Sigmoid colon (tissue), 7 donors: ENCODE measurements around the gene SUSD1. TPM values are rescaled to one million over a fixed set of nuclear protein-coding genes. Genes with fewer than 3 reads are reported as not detected.

Experiments
- DNase-seq: peaks from one replicate; pipeline ENCODE4 v3.0.0-alpha.2; 2019
- H3K27ac ChIP-seq, 4 donors: fragments of 200-600 bp; sonication (generic); one replicate each; pipeline ENCODE4 v1.5.1; 2016 to 2019; ENCODE audit warnings: mild to moderate bottlenecking in 1 of 4
- H3K27me3 ChIP-seq, 3 donors: fragments of 200-600 bp; sonication (generic); one replicate each; pipeline ENCODE4 v1.5.1; 2019; ENCODE audit warnings: mild to moderate bottlenecking in 1 of 3
- H3K36me3 ChIP-seq, 4 donors: fragments of 200-600 bp; sonication (generic); one replicate each; pipeline ENCODE4 v1.5.1; 2016 to 2019
- H3K4me1 ChIP-seq, 4 donors: fragments of 200-600 bp; sonication (generic); one replicate each; pipeline ENCODE4 v1.5.1; 2017 to 2019
- H3K4me3 ChIP-seq, 4 donors: fragments of 200-600 bp; sonication (generic); one replicate each; pipeline ENCODE4 v1.5.1; 2017 to 2019; ENCODE audit warnings: mild to moderate bottlenecking in 2 of 4, moderate library complexity in 1 of 4
- H3K9me3 ChIP-seq, 4 donors: fragments of 200-600 bp in 3 of 4; sonication (generic) in 3 of 4; one replicate each; pipeline versions ENCODE4 v1.5.1 to v1.6.1; 2013 to 2019
- CTCF ChIP-seq, 4 experiments: fragments of 450-650 bp in 3 of 4; fragments of 200-600 bp in 1 of 4; IDR thresholded peaks; one replicate each; pipeline ENCODE4 v1.5.1; 2016 to 2019; ENCODE audit warnings: antibody characterized with exemption in 4 of 4, mild to moderate bottlenecking in 3 of 4, moderate library complexity in 2 of 4
- EP300 ChIP-seq, 4 donors: sonication (generic); formaldehyde crosslinking; IDR thresholded peaks; one replicate each; pipeline ENCODE4 v1.6.1; 2017; ENCODE audit warnings: antibody characterized with exemption in 4 of 4
- POLR2A ChIP-seq, 2 donors: fragments of 450-650 bp; IDR thresholded peaks; one replicate each; pipeline ENCODE4 v1.6.1; 2016; ENCODE audit warnings: antibody characterized with exemption in 2 of 2, mild to moderate bottlenecking in 2 of 2, moderate library complexity in 2 of 2
- POLR2AphosphoS5 ChIP-seq, 4 donors: sonication (generic); formaldehyde crosslinking; IDR thresholded peaks; one replicate each; pipeline ENCODE4 v1.6.1; 2017; ENCODE audit warnings: antibody characterized with exemption in 4 of 4
- WGBS, 2 donors: extraction: QIAGEN DNeasy Blood & Tissue Kit; methylation state at CpG; one replicate each; pipeline ENCODE4 v1.1.7; 2013; 5-methylcytosine and 5-hydroxymethylcytosine counted together
- intact Hi-C: fragments of 100-400 bp; cut with DNase I; formaldehyde crosslinking; loops from one replicate; pipeline ENCODE4 v1.15.1; 2023
- polyA plus RNA-seq, 3 donors: library from polyadenylated mRNA; stranded (reverse); fragments of 200-250 nt; gene quantifications; one replicate each; pipeline ENCODE4 v1.2.3, GENCODE V29; 2013
- total RNA-seq, 4 donors: library from RNA; depleted of rRNA; stranded (reverse); fragments of >200 nt; gene quantifications; one replicate each; pipeline ENCODE4 v1.1.0, GENCODE V29; 2016
- donor health status: healthy with polysubstance abuse.
- donor health status: Bipolar disorder and iron deficiency.
- donor health status: healthy.

SUSD1 gene
- total and polyA plus RNA-seq, 7 donors = 1.8 to 10.7 (median 4.7) TPM

- WGBS, 2 donors = 85 to 86% methylated on average over 3 of the region's 3 CpGs
- no peak overlapping the region for H3K4me3 ChIP-seq
- H3K36me3 ChIP-seq = no peaks in the 10 kb centered on the region
- H3K4me1 ChIP-seq = peaks cover 0 to 32% (median 25%) of the 10 kb centered on the region in 4 donors
- DNase-seq = no peak
- TF ChIP-seq CTCF (IDR thresholded peaks at IDR 0.05) (no peak), POLR2A (IDR thresholded peaks at IDR 0.05) (no peak), EP300 (IDR thresholded peaks at IDR 0.05) (no peak), POLR2AphosphoS5 (IDR thresholded peaks at IDR 0.05) (no peak)
- no peak overlapping the region for H3K27ac ChIP-seq
- no peaks in the 10 kb centered on the region for H3K27me3 ChIP-seq
- no peaks in the 10 kb centered on the region for H3K9me3 ChIP-seq
- intact Hi-C loops = loop anchor here (5.0 kb wide), 2 partner anchors 63 to 112 kb away; partner anchors contain the start of gene UGCG
Observed at GRCh38 chr9:112009656-112010055, 165.4 kb downstream of the SUSD1 start.

GRCh38 chr9:112007575-112008240, 167.4 kb downstream of the SUSD1 start:
- H3K9me3 ChIP-seq = no peaks in the 10 kb centered on the region
- no peak overlapping the region for H3K4me3 ChIP-seq
- intact Hi-C loops = no loop called here
- TF ChIP-seq POLR2A (IDR thresholded peaks at IDR 0.05) (no peak), EP300 (IDR thresholded peaks at IDR 0.05) (no peak)
- peaks cover 0 to 19% (median 15%) of the 10 kb centered on the region in 4 donors for H3K4me1 ChIP-seq
- DNase-seq = no peak
- H3K27me3 ChIP-seq = no peaks in the 10 kb centered on the region
- 65 to 67% methylated on average over 6 of the region's 6 CpGs for WGBS, 2 donors
- H3K27ac ChIP-seq = no peak overlapping the region
- H3K36me3 ChIP-seq = no peaks in the 10 kb centered on the region

GRCh38 chr9:112006361-112007020, 168.6 kb downstream of the SUSD1 start:
- no peaks in the 10 kb centered on the region for H3K9me3 ChIP-seq
- no peak overlapping the region for H3K4me3 ChIP-seq
- 91 to 94% methylated on average over 11 of the region's 11 CpGs for WGBS, 2 donors
- peaks cover 0 to 7% (median 3%) of the 10 kb centered on the region in 4 donors for H3K4me1 ChIP-seq
- no peak for TF ChIP-seq EP300 (IDR thresholded peaks at IDR 0.05)
- no peak for TF ChIP-seq POLR2AphosphoS5 (IDR thresholded peaks at IDR 0.05)
- no peak for TF ChIP-seq POLR2A (IDR thresholded peaks at IDR 0.05)
- intact Hi-C loops = no loop called here
- H3K27ac ChIP-seq = no peak overlapping the region
- DNase-seq = no peak
- no peaks in the 10 kb centered on the region for H3K27me3 ChIP-seq
- H3K36me3 ChIP-seq = no peaks in the 10 kb centered on the region

DNA sequence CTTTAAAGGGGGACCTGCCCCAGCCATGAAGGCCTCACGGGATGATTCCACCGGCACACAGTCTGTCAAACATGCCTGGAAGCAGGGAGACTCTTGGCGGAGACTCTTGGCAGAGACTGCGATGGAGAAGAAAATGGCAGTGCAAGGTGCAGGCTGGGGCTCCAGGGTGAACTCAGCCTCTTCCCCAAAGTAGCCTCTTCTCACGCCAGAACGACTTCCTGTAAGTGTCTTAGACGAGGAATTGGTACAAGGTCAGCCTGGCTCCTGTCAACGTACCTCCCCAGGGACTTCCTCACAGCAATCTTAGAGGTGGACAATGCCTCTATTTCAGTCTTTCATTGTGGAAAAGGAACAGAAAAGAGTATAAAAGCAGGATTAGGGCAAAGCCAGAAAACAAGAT, 169.2 kb downstream of the SUSD1 start:
- no peak for DNase-seq
- WGBS, 2 donors = 77 to 86% methylated on average over 8 of the region's 8 CpGs
- H3K27ac ChIP-seq = no peak overlapping the region
- H3K9me3 ChIP-seq = no peaks in the 10 kb centered on the region
- intact Hi-C loops = no loop called here
- H3K4me3 ChIP-seq = no peak overlapping the region
- no peaks in the 10 kb centered on the region for H3K36me3 ChIP-seq
- H3K27me3 ChIP-seq = no peaks in the 10 kb centered on the region
- peaks cover 0 to 1% (median 0%) of the 10 kb centered on the region in 4 donors for H3K4me1 ChIP-seq
- TF ChIP-seq POLR2A (IDR thresholded peaks at IDR 0.05) (no peak), POLR2AphosphoS5 (IDR thresholded peaks at IDR 0.05) (no peak), EP300 (IDR thresholded peaks at IDR 0.05) (no peak), CTCF (IDR thresholded peaks at IDR 0.05) (no peak)

DNA sequence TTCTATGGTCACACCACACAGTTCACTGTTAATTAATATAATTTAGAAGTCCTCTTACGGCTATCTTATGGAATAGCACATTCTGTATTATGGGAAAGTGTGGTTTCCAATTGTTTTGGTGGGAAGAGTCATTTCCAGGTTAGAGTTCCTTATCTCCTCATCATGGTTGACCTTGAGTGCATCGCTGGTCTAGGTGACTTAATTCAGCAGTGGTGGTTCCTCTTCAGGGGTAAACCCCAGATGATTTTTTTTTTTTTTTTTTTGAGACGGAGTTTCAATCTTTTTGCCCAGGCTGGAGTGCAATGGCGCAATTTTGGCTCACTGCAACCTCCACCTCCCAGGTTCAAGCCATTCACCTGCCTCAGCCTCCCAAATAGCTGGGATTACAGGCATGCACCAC, 171.6 kb downstream of the SUSD1 start:
- no peak for DNase-seq
- no peaks in the 10 kb centered on the region for H3K27me3 ChIP-seq
- H3K4me3 ChIP-seq = no peak overlapping the region
- no peak overlapping the region for H3K27ac ChIP-seq
- WGBS, 2 donors = 88 to 96% methylated on average over 4 of the region's 4 CpGs
- no peaks in the 10 kb centered on the region for H3K4me1 ChIP-seq
- intact Hi-C loops = no loop called here
- TF ChIP-seq EP300 (IDR thresholded peaks at IDR 0.05) (no peak), CTCF (IDR thresholded peaks at IDR 0.05) (no peak), POLR2A (IDR thresholded peaks at IDR 0.05) (no peak), POLR2AphosphoS5 (IDR thresholded peaks at IDR 0.05) (no peak)
- H3K36me3 ChIP-seq = no peaks in the 10 kb centered on the region
- no peaks in the 10 kb centered on the region for H3K9me3 ChIP-seq
